ENCODE measurements around the gene RAB3C.

DNA sequence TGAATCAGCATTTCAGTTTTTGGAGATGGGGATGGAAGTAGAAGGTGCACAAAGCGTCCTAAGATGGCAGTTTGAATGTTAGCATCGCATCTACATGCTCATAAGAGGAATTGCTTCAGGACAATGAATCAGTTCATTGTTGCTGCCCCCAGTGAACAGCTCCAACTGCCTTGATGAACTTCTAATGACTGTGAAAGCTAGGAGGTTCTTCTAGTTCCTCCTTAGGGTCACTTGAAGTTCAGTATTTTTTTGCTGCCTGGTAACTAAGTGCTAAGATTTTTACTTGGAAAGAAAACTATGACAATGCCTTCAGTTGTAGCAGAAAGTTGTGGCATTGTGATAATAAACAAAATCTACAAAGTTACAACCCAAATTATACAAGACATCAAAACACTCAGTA is 271.6 kb downstream of the RAB3C start:
- TF ChIP-seq, protein P1, sequence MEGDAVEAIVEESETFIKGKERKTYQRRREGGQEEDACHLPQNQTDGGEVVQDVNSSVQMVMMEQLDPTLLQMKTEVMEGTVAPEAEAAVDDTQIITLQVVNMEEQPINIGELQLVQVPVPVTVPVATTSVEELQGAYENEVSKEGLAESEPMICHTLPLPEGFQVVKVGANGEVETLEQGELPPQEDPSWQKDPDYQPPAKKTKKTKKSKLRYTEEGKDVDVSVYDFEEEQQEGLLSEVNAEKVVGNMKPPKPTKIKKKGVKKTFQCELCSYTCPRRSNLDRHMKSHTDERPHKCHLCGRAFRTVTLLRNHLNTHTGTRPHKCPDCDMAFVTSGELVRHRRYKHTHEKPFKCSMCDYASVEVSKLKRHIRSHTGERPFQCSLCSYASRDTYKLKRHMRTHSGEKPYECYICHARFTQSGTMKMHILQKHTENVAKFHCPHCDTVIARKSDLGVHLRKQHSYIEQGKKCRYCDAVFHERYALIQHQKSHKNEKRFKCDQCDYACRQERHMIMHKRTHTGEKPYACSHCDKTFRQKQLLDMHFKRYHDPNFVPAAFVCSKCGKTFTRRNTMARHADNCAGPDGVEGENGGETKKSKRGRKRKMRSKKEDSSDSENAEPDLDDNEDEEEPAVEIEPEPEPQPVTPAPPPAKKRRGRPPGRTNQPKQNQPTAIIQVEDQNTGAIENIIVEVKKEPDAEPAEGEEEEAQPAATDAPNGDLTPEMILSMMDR (conservative IDR thresholded peaks at IDR 0.05 in 1 of 2, IDR thresholded peaks at IDR 0.05 in 1 of 2; ENCODE audit: extremely low read depth in 1 of 2, insufficient read depth in 1 of 2, low read depth in 1 of 2, low read length in 2 of 2): no peak
- TF ChIP-seq EZH2 (IDR thresholded peaks at IDR 0.05; ENCODE audit: borderline replicate concordance, low read length): no peak

Data from mammary epithelial cell (primary cell).